ENCODE measurements around the gene ARPC5L. TPM values are rescaled to one million over a fixed set of nuclear protein-coding genes. Genes with fewer than 3 reads are reported as not detected.
A peak's percentile ranks its signal among the peaks of the same experiment; 100 is the strongest.

ARPC5L gene
- total and polyA plus RNA-seq, 2 of the 13 experiments (the other 11 are each of a cell fraction or from before 2014, with no cell fraction given), result 29.9 to 33.8 TPM

DNA sequence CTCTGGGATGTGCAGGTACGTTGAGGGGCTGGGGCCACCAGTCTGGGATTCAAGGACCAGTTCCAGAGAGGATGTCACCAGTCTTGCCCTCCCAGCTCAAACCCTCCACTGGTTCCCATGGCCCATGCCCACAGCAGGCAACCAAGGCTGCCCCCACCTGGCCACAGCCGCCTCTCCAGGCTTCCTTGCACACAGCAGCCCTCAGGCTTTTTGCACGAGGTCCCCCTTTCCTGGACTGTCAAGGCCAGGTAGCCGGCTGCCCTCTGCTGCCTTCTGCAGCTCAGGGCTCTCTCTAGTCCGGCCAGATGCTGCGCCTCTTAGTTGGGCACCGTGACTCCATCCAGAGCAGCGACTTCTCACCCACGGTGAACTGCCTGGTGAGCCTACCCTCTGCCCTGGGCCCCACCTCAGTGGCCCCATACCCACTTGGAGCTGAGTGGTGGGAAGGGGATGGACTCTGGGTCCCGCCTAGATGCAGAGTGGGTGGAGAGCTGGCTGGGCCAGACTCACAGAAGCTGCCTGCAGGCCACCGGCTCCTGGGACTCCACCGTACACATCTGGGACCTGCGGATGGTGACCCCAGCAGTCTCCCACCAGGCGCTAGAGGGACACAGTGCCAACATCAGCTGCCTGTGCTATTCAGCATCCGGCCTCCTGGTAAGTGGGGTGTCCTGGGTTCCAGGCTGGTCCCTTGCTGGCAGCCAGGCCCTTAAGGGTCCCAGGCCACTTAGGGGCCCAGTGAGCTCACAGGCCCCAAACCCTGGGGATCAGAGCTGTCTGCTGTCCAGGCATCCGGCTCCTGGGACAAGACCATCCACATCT, 5.8 kb upstream of the ARPC5L start (continued):
- TF ChIP-seq, protein P1, sequence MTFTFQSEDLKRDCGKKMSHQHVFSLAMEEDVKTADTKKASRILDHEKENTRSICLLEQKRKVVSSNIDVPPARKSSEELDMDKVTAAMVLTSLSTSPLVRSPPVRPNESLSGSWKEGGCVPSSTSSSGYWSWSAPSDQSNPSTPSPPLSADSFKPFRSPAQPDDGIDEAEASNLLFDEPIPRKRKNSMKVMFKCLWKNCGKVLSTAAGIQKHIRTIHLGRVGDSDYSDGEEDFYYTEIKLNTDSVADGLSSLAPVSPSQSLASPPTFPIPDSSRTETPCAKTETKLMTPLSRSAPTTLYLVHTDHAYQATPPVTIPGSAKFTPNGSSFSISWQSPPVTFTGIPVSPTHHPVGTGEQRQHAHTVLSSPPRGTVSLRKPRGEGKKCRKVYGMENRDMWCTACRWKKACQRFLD (CRISPR knock-in tag; IDR thresholded peaks at IDR 0.05; ENCODE audit: borderline replicate concordance), result no peak
- TF ChIP-seq IRX3 (CRISPR knock-in tag; IDR thresholded peaks at IDR 0.05; ENCODE audit: borderline replicate concordance, low read depth) (no peak), JARID2 (CRISPR knock-in tag; IDR thresholded peaks at IDR 0.05; ENCODE audit: insufficient replicate concordance) (no peak), BORCS8-MEF2B (CRISPR knock-in tag; IDR thresholded peaks at IDR 0.05) (0 out of 2 replicates have a peak, but pooled peaks have one; percentile 49), SMAD3 (CRISPR knock-in tag; IDR thresholded peaks at IDR 0.05) (no peak), ZSCAN20 (CRISPR knock-in tag; IDR thresholded peaks at IDR 0.05; ENCODE audit: borderline replicate concordance) (no peak), MBNL3 (CRISPR knock-in tag; conservative IDR thresholded peaks at IDR 0.05) (no peak), SP1 (IDR thresholded peaks at IDR 0.05) (no peak), SP1 (CRISPR knock-in tag; IDR thresholded peaks at IDR 0.05) (no peak), NCOR1 (IDR thresholded peaks at IDR 0.05; ENCODE audit: borderline replicate concordance, low read length) (no peak), ZNF260 (CRISPR knock-in tag; IDR thresholded peaks at IDR 0.05; ENCODE audit: borderline replicate concordance, low read depth) (no peak), ZNF788 (CRISPR knock-in tag; IDR thresholded peaks at IDR 0.05; ENCODE audit: borderline replicate concordance) (no peak), REL (CRISPR knock-in tag; conservative IDR thresholded peaks at IDR 0.05) (no peak), SRSF1 (optimal IDR thresholded peaks at IDR 0.05; ENCODE audit: low read depth, low read length) (peak; percentile 28), ZNF503 (CRISPR knock-in tag; IDR thresholded peaks at IDR 0.05) (no peak), ZNF205 (CRISPR knock-in tag; IDR thresholded peaks at IDR 0.05) (no peak), ZNF275 (CRISPR knock-in tag; IDR thresholded peaks at IDR 0.05; ENCODE audit: borderline replicate concordance) (no peak), SUZ12 (IDR thresholded peaks at IDR 0.05; ENCODE audit: low read depth, low read length) (no peak), ZNF296 (CRISPR knock-in tag; conservative IDR thresholded peaks at IDR 0.05) (no peak), THAP11 (CRISPR knock-in tag; IDR thresholded peaks at IDR 0.05) (no peak; the same call in 1 of the 2 replicates), ZNF724P (CRISPR knock-in tag; IDR thresholded peaks at IDR 0.05; ENCODE audit: borderline replicate concordance) (no peak), PRMT3 (CRISPR knock-in tag; IDR thresholded peaks at IDR 0.05; ENCODE audit: borderline replicate concordance, low read depth) (no peak), ZNF549 (CRISPR knock-in tag; IDR thresholded peaks at IDR 0.05) (no peak)
- TF ChIP-seq, protein P2, sequence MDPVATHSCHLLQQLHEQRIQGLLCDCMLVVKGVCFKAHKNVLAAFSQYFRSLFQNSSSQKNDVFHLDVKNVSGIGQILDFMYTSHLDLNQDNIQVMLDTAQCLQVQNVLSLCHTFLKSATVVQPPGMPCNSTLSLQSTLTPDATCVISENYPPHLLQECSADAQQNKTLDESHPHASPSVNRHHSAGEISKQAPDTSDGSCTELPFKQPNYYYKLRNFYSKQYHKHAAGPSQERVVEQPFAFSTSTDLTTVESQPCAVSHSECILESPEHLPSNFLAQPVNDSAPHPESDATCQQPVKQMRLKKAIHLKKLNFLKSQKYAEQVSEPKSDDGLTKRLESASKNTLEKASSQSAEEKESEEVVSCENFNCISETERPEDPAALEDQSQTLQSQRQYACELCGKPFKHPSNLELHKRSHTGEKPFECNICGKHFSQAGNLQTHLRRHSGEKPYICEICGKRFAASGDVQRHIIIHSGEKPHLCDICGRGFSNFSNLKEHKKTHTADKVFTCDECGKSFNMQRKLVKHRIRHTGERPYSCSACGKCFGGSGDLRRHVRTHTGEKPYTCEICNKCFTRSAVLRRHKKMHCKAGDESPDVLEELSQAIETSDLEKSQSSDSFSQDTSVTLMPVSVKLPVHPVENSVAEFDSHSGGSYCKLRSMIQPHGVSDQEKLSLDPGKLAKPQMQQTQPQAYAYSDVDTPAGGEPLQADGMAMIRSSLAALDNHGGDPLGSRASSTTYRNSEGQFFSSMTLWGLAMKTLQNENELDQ (CRISPR knock-in tag; IDR thresholded peaks at IDR 0.05; ENCODE audit: borderline replicate concordance), result no peak
